Measurements from ENCODE around the gene COQ8B.

COQ8B gene

GRCh38 chr19:40714441-40715299 is 2.0 kb downstream of the COQ8B start:
- POLR2A ChIA-PET: no interaction called here
- H3K4me3 ChIP-seq (ENCODE audit: low read depth, low read length): peak overlapping the region; percentile 70

GRCh38 chr19:40713939-40714338 is 2.7 kb downstream of the COQ8B start:
- ChIA-PET CTCF (interaction anchor here (1.2 kb wide), 1 partner anchor 14 kb away, joined by 3 read pairs; no protein-coding TSS in a partner anchor), POLR2A (interaction anchor here (0.7 kb wide), 1 partner anchor 42 kb away, joined by 4 read pairs; no protein-coding TSS in a partner anchor)
- peak overlapping the region; percentile 70 for H3K4me3 ChIP-seq (ENCODE audit: low read depth, low read length)
- TF ChIP-seq CTCF (IDR thresholded peaks at IDR 0.05; ENCODE audit: insufficient read depth, low read length, missing control alignments): no peak
- DNase-seq (ENCODE audit: low read depth, low spot score): no peak

More at GRCh38 chr19:40714441-40715299, 2.0 kb downstream of the COQ8B start:
- peak; percentile 61 for DNase-seq (ENCODE audit: low read depth, low spot score)
- CTCF ChIA-PET: interaction anchor here (1.2 kb wide), 1 partner anchor 15 kb away, joined by 3 read pairs; no protein-coding TSS in a partner anchor
- TF ChIP-seq CTCF (IDR thresholded peaks at IDR 0.05; ENCODE audit: insufficient read depth, low read length, missing control alignments): no peak

GRCh38 chr19:40709817-40710216 is 6.9 kb downstream of the COQ8B start:
- no peak for TF ChIP-seq CTCF (IDR thresholded peaks at IDR 0.05; ENCODE audit: insufficient read depth, low read length, missing control alignments)
- DNase-seq (ENCODE audit: low read depth, low spot score): no peak
- H3K4me3 ChIP-seq (ENCODE audit: low read depth, low read length): no peak overlapping the region
- POLR2A ChIA-PET: no interaction called here
- CTCF ChIA-PET: interaction anchor here (1.5 kb wide), 1 partner anchor 10 kb away, joined by 3 read pairs; no protein-coding TSS in a partner anchor

GRCh38 chr19:40707615-40708014 is 9.1 kb downstream of the COQ8B start:
- CTCF ChIA-PET: no interaction called here
- no peak for DNase-seq (ENCODE audit: low read depth, low spot score)
- no peak overlapping the region for H3K4me3 ChIP-seq (ENCODE audit: low read depth, low read length)
- TF ChIP-seq CTCF (IDR thresholded peaks at IDR 0.05; ENCODE audit: insufficient read depth, low read length, missing control alignments): no peak
- POLR2A ChIA-PET: no interaction called here

GRCh38 chr19:40705950-40706619 is 10.6 kb downstream of the COQ8B start:
- H3K4me3 ChIP-seq (ENCODE audit: low read depth, low read length): no peak overlapping the region
- ChIA-PET POLR2A (no interaction called here), CTCF (interaction anchor here (1.1 kb wide), 1 partner anchor 15 kb away, joined by 3 read pairs; no protein-coding TSS in a partner anchor)
- no peak for DNase-seq (ENCODE audit: low read depth, low spot score)
- no peak for TF ChIP-seq CTCF (IDR thresholded peaks at IDR 0.05; ENCODE audit: insufficient read depth, low read length, missing control alignments)

GRCh38 chr19:40705362-40705651 is 11.4 kb downstream of the COQ8B start:
- ChIA-PET POLR2A (no interaction called here), CTCF (no interaction called here)
- no peak for TF ChIP-seq CTCF (IDR thresholded peaks at IDR 0.05; ENCODE audit: insufficient read depth, low read length, missing control alignments)
- DNase-seq (ENCODE audit: low read depth, low spot score): no peak
- H3K4me3 ChIP-seq (ENCODE audit: low read depth, low read length): no peak overlapping the region
